Measurements from ENCODE around the gene DDR2.

DNA sequence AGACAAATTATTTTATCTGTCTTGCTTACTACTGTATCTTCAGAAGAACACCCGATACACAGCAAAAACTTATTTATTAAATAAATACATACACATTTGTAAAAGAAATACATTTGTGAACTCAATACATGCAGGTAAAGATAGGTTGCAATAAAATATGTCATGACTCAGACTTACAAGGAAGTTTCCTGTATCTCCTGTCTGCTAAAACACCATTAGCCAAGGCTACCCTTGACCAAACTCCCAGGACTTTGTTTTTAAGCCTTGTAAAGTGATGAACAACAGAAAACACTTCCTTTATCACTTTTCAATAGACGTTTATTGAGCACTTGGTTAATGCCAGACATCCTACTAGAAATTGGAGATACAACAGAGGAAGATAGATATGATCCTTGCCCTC, 101.8 kb downstream of the DDR2 start:
- TF ChIP-seq EZH2phosphoT487 (IDR thresholded peaks at IDR 0.05; ENCODE audit: low read depth) = no peak
- no peak for TF ChIP-seq CTCF (IDR thresholded peaks at IDR 0.05; ENCODE audit: low read depth, low read length)

Measured in OCI-LY3 (cell line).